HG03571 (cell line): ENCODE results near the gene ICOS.

Experiments used
- ATAC-seq: cut with Tn5 transposase; IDR thresholded peaks from one replicate; pipeline ENCODE4 v1.9.1; 2021; ENCODE audit not compliant: unreplicated experiment

Gene ICOS

DNA sequence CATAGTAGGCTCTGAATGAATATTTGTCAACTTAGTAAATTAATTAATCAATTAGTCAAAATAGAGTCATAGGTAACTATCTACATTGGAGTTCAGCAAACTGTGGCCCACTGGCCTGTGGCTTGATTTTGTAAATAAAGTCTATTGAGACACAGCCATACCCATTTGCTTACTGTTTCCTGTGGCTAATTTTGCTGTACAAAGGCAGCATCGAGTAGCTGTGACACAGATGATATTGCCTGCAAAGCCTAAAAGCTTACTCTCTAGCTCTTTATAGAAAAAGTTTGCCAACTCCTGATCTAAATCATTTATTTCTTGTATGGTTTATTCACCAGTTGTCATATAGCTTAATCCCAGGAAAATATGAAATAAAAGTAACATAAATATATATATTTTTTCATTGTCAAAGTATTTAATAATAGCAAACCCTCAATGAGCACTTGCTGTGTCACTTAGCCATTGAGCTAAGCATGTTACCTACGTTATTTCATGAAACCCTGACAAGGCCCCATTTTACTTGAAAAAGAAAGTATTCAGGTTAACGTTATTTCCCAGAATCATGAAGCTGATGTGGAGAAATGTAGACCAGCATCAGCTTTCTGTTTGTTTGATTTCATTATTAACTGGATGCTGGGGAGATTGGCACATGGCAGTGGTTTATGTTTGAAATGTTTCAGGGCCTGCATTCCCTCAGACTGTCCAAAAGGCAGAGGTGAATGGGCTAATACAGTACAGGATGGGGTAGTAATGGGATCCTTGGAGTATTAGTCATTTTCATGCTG lies 69.6 kb downstream of the ICOS start:
- ATAC-seq, result no peak

DNA sequence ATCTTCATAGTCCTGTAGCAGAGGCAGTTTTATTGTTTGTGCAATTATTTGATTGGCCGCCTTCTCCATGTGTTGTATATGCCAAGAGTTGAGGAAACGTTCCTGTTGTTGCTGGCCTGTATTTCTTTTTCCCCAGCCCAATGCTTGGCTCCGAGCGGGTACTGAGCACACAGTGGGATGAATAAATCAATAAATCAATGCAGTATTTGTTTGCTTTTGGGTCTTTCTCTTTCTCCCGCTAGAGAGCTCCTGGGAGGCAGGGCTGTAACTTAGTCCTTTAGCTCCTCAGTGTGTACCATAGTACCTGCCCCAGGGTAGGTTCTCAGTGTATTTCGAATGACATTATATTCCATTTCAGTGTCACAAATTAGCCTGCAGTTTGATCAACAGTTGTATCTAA lies 71.8 kb downstream of the ICOS start:
- ATAC-seq, result no peak

DNA sequence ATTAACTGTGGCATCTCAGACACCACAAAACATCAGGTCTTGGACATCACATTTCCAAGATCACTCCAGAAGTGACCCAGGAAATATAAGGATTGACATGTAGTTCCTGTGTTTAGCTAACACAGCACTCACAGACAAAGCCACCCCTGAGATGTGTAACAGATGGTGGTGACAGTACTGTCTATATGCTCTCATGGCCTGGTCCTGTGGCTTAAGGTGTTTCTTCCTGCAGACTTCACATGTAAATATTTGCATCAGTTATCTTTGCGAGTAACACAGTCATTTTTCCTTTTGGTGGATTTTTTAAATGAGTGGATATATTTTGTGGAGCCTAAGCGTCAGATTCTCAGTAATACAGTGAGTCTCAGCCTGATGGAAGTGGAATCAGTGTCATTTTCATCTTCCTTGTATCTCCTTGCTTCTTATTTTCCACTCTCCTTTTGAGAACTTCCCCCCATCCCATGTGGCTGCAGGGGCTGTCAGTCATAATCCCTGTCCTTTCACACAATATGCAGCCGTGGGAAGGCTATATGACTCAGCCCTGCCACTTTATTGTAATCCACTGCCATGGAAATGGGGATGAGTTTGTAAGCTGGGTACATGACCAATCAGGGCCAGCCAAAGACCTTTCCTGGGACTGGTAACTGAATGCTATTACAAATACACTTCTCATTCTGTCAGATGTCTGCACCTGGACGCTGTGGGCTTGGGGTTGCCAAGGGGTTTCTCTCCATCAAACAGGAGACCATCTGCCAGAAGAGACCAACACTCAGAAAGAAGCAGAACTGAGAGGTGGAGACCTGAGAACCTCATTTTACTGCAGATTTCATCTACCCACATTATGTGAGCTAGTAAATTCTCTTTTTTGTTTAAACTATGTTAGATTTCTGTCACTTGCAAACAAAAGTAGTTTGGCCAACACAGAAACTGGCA lies 74.3 kb downstream of the ICOS start:
- ATAC-seq, result no peak
